ENCODE measurements around the gene MMP24.

Gene MMP24

DNA sequence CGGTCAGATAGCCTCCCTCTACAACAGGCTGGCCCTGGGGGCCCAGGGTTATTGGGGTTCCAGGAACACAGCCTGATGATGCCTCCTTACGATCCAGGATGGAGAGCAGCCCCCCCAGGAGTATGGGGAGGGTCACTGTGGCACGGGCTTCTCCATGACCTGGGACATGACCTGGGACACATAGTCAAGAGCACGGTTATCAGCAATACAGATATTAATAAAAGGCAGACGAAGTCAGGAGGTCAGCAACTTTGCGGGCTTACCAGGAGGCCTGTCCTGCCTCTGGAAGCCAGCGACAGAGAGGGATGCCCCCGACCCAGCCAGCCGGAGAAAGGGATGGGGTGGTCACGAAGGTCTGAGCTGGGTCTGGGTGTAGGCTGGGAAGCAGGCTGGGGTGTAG is 50.6 kb downstream of the MMP24 start:
- H3K27me3 ChIP-seq (replicated peaks; ENCODE audit: control insufficient read depth, insufficient read depth, low read length) = no peaks in the 10 kb centered on the region
- H3K36me3 ChIP-seq (ENCODE audit: control insufficient read depth, insufficient read depth, low read length) = peaks cover 23% of the 10 kb centered on the region
- TF ChIP-seq, protein P1, sequence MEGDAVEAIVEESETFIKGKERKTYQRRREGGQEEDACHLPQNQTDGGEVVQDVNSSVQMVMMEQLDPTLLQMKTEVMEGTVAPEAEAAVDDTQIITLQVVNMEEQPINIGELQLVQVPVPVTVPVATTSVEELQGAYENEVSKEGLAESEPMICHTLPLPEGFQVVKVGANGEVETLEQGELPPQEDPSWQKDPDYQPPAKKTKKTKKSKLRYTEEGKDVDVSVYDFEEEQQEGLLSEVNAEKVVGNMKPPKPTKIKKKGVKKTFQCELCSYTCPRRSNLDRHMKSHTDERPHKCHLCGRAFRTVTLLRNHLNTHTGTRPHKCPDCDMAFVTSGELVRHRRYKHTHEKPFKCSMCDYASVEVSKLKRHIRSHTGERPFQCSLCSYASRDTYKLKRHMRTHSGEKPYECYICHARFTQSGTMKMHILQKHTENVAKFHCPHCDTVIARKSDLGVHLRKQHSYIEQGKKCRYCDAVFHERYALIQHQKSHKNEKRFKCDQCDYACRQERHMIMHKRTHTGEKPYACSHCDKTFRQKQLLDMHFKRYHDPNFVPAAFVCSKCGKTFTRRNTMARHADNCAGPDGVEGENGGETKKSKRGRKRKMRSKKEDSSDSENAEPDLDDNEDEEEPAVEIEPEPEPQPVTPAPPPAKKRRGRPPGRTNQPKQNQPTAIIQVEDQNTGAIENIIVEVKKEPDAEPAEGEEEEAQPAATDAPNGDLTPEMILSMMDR (IDR thresholded peaks at IDR 0.05; ENCODE audit: insufficient read depth, low read length, poor library complexity, severe bottlenecking) = no peak

GRCh38 chr20:35277531-35278395 is 51.3 kb downstream of the MMP24 start, which contains the start of gene MMP24OS:
Gene MMP24OS, minus strand, starts transcription at chr20:35278122. Its CDS starts 193 bp downstream, at chr20:35277929.
- Histone ChIP-seq H3K36me3 (ENCODE audit: control insufficient read depth, insufficient read depth, low read length) (peaks cover 23% of the 10 kb centered on the region), H3K27me3 (replicated peaks; ENCODE audit: control insufficient read depth, insufficient read depth, low read length) (no peaks in the 10 kb centered on the region), H3K4me3 (replicated peaks; ENCODE audit: low read depth, low read length) (peak within 1 kb of the TSS; percentile 91)
- DNase-seq (ENCODE audit: extremely low read depth, insufficient read length) = peak; percentile 93
- TF ChIP-seq, protein P1 (IDR thresholded peaks at IDR 0.05; ENCODE audit: insufficient read depth, low read length, poor library complexity, severe bottlenecking) = peak; percentile 49

More for the DNA sequence above, 50.6 kb downstream of the MMP24 start:
- H3K4me3 ChIP-seq (replicated peaks; ENCODE audit: low read depth, low read length) = peak overlapping the region; percentile 91
- DNase-seq (ENCODE audit: extremely low read depth, insufficient read length) = no peak

- TF ChIP-seq, protein P1 (IDR thresholded peaks at IDR 0.05; ENCODE audit: insufficient read depth, low read length, poor library complexity, severe bottlenecking) = no peak
- Histone ChIP-seq H3K4me3 (replicated peaks; ENCODE audit: low read depth, low read length) (no peak overlapping the region), H3K27me3 (replicated peaks; ENCODE audit: control insufficient read depth, insufficient read depth, low read length) (no peaks in the 10 kb centered on the region), H3K36me3 (ENCODE audit: control insufficient read depth, insufficient read depth, low read length) (peaks cover 23% of the 10 kb centered on the region)
- DNase-seq (ENCODE audit: extremely low read depth, insufficient read length) = no peak
These were observed 52.5 kb downstream of the MMP24 start for GRCh38 chr20:35279040-35279439.

- H3K4me3 ChIP-seq (replicated peaks; ENCODE audit: low read depth, low read length) = no peak overlapping the region
- H3K27me3 ChIP-seq (replicated peaks; ENCODE audit: control insufficient read depth, insufficient read depth, low read length) = no peaks in the 10 kb centered on the region
- DNase-seq (ENCODE audit: extremely low read depth, insufficient read length) = no peak
- H3K36me3 ChIP-seq (ENCODE audit: control insufficient read depth, insufficient read depth, low read length) = peaks cover 23% of the 10 kb centered on the region
- TF ChIP-seq, protein P1 (IDR thresholded peaks at IDR 0.05; ENCODE audit: insufficient read depth, low read length, poor library complexity, severe bottlenecking) = no peak
These were observed 53.2 kb downstream of the MMP24 start for GRCh38 chr20:35279533-35280174.

- TF ChIP-seq, protein P1 (IDR thresholded peaks at IDR 0.05; ENCODE audit: insufficient read depth, low read length, poor library complexity, severe bottlenecking) = no peak
- Histone ChIP-seq H3K27me3 (replicated peaks; ENCODE audit: control insufficient read depth, insufficient read depth, low read length) (no peaks in the 10 kb centered on the region), H3K36me3 (ENCODE audit: control insufficient read depth, insufficient read depth, low read length) (peaks cover 17% of the 10 kb centered on the region), H3K4me3 (replicated peaks; ENCODE audit: low read depth, low read length) (no peak overlapping the region)
- no peak for DNase-seq (ENCODE audit: extremely low read depth, insufficient read length)
These were observed 54.0 kb downstream of the MMP24 start for GRCh38 chr20:35280523-35280922.
